MM.1S (cell line): ENCODE results near the gene FAM163A.

Source experiments
- DNase-seq: peaks from one replicate; pipeline ENCODE4 v3.0.0-alpha.2; 2015
- H2AFZ ChIP-seq: fragments of 300-600 bp; sonication (generic); 2 replicates; pipeline ENCODE4 v1.6.0; 2016; ENCODE audit warnings: antibody characterized with exemption, low read length
- H3F3A ChIP-seq: fragments of 300-600 bp; sonication (generic); 2 replicates; pipeline ENCODE4 v1.6.1; 2016; ENCODE audit warnings: mild to moderate bottlenecking, antibody characterized with exemption, low read length, moderate library complexity, mixed read lengths; ENCODE audit not compliant: insufficient read depth
- H3K27ac ChIP-seq: fragments of 300-600 bp; sonication (generic); 2 replicates; pipeline ENCODE4 v1.5.1; 2016; ENCODE audit warnings: mild to moderate bottlenecking, low read length
- H3K27me3 ChIP-seq: fragments of 300-600 bp; sonication (generic); replicated peaks from 2 replicates; pipeline ENCODE4 v1.6.0; 2016; ENCODE audit warnings: low read length; ENCODE audit not compliant: insufficient read depth
- H3K36me3 ChIP-seq: fragments of 300-600 bp; sonication (generic); replicated peaks from 2 replicates; pipeline ENCODE4 v1.6.1; 2016; ENCODE audit warnings: mild to moderate bottlenecking, low read length, mixed read lengths; ENCODE audit not compliant: insufficient read depth
- H3K4me1 ChIP-seq: fragments of 300-600 bp; sonication (generic); 2 replicates; pipeline ENCODE4 v1.6.1; 2016; ENCODE audit warnings: low read length, mixed read lengths
- H3K4me2 ChIP-seq: fragments of 300-600 bp; sonication (generic); 2 replicates; pipeline ENCODE4 v1.6.0; 2016; ENCODE audit warnings: low read depth, low read length
- H3K4me3 ChIP-seq: fragments of 300-600 bp; sonication (generic); 2 replicates; pipeline ENCODE4 v1.5.1; 2016; ENCODE audit warnings: low read length, mixed read lengths
- H3K79me2 ChIP-seq: fragments of 300-600 bp; sonication (generic); 2 replicates; pipeline ENCODE4 v1.6.1; 2016; ENCODE audit warnings: mixed run types, low read length, mixed read lengths
- H3K9ac ChIP-seq: fragments of 300-600 bp; sonication (generic); 2 replicates; pipeline ENCODE4 v1.6.1; 2016; ENCODE audit warnings: low read length, mixed read lengths
- H3K9me2 ChIP-seq: fragments of 300-600 bp; sonication (generic); replicated peaks from 2 replicates; pipeline ENCODE4 v1.6.1; 2016; ENCODE audit warnings: mild to moderate bottlenecking, low read length, mixed read lengths; ENCODE audit not compliant: insufficient read depth
- H3K9me3 ChIP-seq: fragments of 300-600 bp; sonication (generic); replicated peaks from 2 replicates; pipeline ENCODE4 v1.6.1; 2016; ENCODE audit warnings: mild to moderate bottlenecking, low read length, mixed read lengths; ENCODE audit not compliant: insufficient read depth
- H4K20me1 ChIP-seq: fragments of 300-600 bp; sonication (generic); 2 replicates; pipeline ENCODE4 v1.6.1; 2016; ENCODE audit warnings: mild to moderate bottlenecking, low read length, moderate library complexity, mixed read lengths; ENCODE audit not compliant: insufficient read depth
- EZH2 ChIP-seq: fragments of 300-600 bp; sonication (generic); optimal IDR thresholded peaks from 2 replicates; pipeline ENCODE3; 2017; ENCODE audit warnings: low read depth, mild to moderate bottlenecking, antibody characterized with exemption, low read length, mixed read lengths
- EZH2phosphoT487 ChIP-seq: fragments of 300-600 bp; sonication (generic); IDR thresholded peaks from 2 replicates; pipeline ENCODE4 v1.6.1; 2018; ENCODE audit warnings: antibody characterized with exemption, low read length
- TF ChIP-seq, protein P1 (sequence below): fragments of 300-600 bp; sonication (generic); IDR thresholded peaks from 2 replicates; pipeline ENCODE4 v1.5.1; 2016; ENCODE audit warnings: antibody characterized with exemption, low read length, mixed read lengths

FAM163A gene

DNA sequence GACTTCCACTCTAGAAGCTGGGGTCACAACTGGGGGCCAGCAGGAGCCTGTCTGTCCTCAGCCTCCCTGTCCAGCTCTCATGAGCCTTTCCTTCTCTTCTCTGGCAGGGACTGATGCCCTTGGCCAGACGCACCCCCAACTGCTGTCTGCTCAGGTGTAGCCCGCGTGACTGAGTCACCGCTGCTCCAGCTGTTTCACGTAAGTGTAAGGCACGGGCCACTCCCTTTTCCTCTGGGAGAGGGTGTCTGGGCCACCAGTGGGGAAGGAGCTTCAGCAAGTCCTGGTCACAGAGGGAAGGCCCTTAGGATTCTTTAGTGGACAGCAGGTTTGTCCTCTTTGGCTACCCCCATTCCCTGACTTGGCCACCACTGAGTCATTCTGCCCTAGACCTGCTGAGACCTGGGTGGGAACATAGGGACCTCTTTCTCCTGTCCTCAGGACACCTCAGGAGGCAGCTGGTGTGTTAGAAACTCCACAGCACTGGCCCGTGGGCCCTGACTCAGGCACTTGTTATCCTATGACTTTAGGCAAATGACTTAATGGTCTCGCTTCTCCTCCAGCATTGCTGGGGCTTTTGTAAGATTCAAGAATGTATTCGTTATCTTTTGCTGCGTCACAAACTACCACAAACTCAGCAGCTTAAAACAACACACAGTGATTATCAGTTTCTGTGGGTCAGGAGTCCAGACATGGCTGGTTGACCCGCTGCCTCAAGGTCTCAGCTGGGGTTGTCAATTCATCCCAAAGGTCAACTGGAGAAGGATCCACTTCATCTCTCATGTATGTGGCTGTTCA lies 64.8 kb downstream of the FAM163A start:
- DNase-seq = no peak
- H3K36me3 ChIP-seq = no peaks in the 10 kb centered on the region
- no peaks in the 10 kb centered on the region for H4K20me1 ChIP-seq
- no peaks in the 10 kb centered on the region for H3K9me3 ChIP-seq
- no peaks in the 10 kb centered on the region for H3F3A ChIP-seq
- no peak overlapping the region for H3K4me3 ChIP-seq
- H3K4me2 ChIP-seq = no peak overlapping the region
- H3K79me2 ChIP-seq = no peaks in the 10 kb centered on the region
- no peaks in the 10 kb centered on the region for H3K9me2 ChIP-seq
- TF ChIP-seq EZH2phosphoT487 = no peak
- TF ChIP-seq, protein P1, sequence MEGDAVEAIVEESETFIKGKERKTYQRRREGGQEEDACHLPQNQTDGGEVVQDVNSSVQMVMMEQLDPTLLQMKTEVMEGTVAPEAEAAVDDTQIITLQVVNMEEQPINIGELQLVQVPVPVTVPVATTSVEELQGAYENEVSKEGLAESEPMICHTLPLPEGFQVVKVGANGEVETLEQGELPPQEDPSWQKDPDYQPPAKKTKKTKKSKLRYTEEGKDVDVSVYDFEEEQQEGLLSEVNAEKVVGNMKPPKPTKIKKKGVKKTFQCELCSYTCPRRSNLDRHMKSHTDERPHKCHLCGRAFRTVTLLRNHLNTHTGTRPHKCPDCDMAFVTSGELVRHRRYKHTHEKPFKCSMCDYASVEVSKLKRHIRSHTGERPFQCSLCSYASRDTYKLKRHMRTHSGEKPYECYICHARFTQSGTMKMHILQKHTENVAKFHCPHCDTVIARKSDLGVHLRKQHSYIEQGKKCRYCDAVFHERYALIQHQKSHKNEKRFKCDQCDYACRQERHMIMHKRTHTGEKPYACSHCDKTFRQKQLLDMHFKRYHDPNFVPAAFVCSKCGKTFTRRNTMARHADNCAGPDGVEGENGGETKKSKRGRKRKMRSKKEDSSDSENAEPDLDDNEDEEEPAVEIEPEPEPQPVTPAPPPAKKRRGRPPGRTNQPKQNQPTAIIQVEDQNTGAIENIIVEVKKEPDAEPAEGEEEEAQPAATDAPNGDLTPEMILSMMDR = no peak
- TF ChIP-seq EZH2 = no peak
- no peak overlapping the region for H3K9ac ChIP-seq
- no peak overlapping the region for H3K27ac ChIP-seq
- no peaks in the 10 kb centered on the region; the same call in 1 of the 2 replicates for H3K4me1 ChIP-seq
- H2AFZ ChIP-seq = no peak overlapping the region
- H3K27me3 ChIP-seq = peaks cover 9% of the 10 kb centered on the region

DNA sequence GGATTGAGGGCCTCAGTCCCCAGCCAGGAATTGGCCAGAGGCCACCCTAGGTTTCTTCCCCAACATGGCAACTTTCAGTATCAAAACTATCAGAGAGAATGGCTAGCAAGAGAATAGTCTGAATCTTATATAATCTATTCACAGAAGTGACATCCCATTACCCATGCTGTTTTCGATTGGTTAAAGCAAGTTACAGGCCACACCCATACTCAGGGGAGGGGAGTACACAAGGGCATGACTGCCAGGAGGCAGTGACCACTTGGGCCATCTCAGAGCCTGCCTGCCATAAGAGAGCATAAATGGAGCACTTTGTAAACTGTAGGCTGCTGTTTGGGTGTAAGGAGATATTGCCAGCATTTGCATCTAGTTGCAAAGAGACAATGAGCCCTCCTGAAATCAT lies 65.4 kb downstream of the FAM163A start:
- Histone ChIP-seq H3K4me3 (no peak overlapping the region), H3K79me2 (no peaks in the 10 kb centered on the region), H3K27ac (no peak overlapping the region), H3K27me3 (peaks cover 9% of the 10 kb centered on the region), H2AFZ (no peak overlapping the region), H4K20me1 (no peaks in the 10 kb centered on the region), H3K9me2 (no peaks in the 10 kb centered on the region), H3K9me3 (no peaks in the 10 kb centered on the region), H3F3A (no peaks in the 10 kb centered on the region), H3K36me3 (no peaks in the 10 kb centered on the region), H3K4me2 (no peak overlapping the region), H3K4me1 (no peaks in the 10 kb centered on the region; the same call in 1 of the 2 replicates), H3K9ac (no peak overlapping the region)
- TF ChIP-seq, protein P1 = no peak
- TF ChIP-seq EZH2 = no peak
- TF ChIP-seq EZH2phosphoT487 = no peak
- DNase-seq = no peak

DNA sequence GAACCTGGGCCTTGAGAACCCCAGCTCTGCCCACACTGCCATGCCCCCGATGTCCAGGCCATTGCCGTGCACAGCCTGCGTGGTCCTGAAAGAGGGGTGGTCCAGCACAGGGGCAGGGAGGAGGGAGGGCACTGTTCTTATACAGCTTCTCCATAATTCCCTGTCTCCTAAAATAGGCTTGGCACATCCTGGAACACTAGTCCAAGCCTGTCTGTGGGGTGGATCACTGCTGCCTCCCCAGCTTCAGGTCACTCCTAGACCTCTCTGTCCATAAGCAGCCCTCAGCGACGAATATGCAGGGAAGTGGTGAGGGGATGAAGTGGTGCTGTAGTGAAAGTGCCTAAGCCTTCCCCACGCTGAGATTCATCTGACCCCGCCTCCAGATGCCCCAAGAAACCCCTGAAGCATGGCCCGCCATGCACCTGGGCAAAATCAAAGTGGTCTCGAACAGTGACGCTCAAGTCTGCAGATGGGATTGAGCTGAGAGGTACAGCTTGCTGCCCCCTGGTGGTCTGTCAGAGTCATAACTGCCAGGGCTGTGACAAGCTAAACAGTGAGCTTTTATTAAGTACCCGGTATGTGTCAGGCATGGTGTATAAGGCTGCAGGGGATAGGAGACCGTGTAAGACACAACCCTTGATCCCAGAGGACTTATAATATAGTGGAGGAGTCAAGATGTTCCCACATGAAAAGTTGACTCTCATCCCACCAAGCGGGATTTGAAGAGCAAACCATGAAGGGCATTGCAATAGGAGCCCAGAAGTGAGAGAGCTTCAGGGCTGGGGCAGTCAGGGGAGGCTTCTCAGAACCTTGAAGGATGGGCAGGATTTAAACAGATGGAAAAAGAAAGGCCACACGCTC lies 66.6 kb downstream of the FAM163A start:
- H3K27me3 ChIP-seq = peaks cover 9% of the 10 kb centered on the region
- no peaks in the 10 kb centered on the region for H4K20me1 ChIP-seq
- TF ChIP-seq EZH2phosphoT487 = no peak
- TF ChIP-seq, protein P1 = peak; percentile 99
- no peak for TF ChIP-seq EZH2
- no peaks in the 10 kb centered on the region for H3K9me3 ChIP-seq
- 0 out of 2 replicates have a peak overlapping the region, but pooled peaks have one; percentile 8 for H2AFZ ChIP-seq
- DNase-seq = peak; percentile 83
- peaks cover 4% of the 10 kb centered on the region for H3K4me1 ChIP-seq
- no peak overlapping the region for H3K27ac ChIP-seq
- no peak overlapping the region for H3K4me3 ChIP-seq
- H3K4me2 ChIP-seq = peak overlapping the region; percentile 50; the same call in 1 of the 2 replicates
- H3F3A ChIP-seq = no peaks in the 10 kb centered on the region
- no peak overlapping the region for H3K9ac ChIP-seq
- no peaks in the 10 kb centered on the region for H3K9me2 ChIP-seq
- H3K36me3 ChIP-seq = no peaks in the 10 kb centered on the region
- no peaks in the 10 kb centered on the region for H3K79me2 ChIP-seq
